ENCODE measurements around the gene PRICKLE2.

- TF ChIP-seq CTCF (IDR thresholded peaks at IDR 0.05) (no peak), POLR2A (IDR thresholded peaks at IDR 0.05) (no peak)
These were observed 63.7 kb downstream of the PRICKLE2 start for GRCh38 chr3:64161481-64161952.
